Parathyroid adenoma (tissue), 2 donors: ENCODE measurements around the gene S100B.

Source experiments
- H2AFZ ChIP-seq: fragments of 300-600 bp; sonication (generic); one replicate; pipeline ENCODE4 v1.7.0; 2017; ENCODE audit warnings: antibody characterized with exemption, mild to moderate bottlenecking
- H3K27ac ChIP-seq: fragments of 300-600 bp; sonication (generic); one replicate; pipeline ENCODE4 v1.7.0; 2017
- H3K27me3 ChIP-seq: fragments of 300-600 bp; sonication (generic); one replicate; pipeline ENCODE4 v1.7.0; 2017; ENCODE audit warnings: low read length; ENCODE audit not compliant: control insufficient read depth, insufficient read depth
- H3K36me3 ChIP-seq: fragments of 300-600 bp; sonication (generic); one replicate; pipeline ENCODE4 v1.7.0; 2017; ENCODE audit warnings: low read length; ENCODE audit not compliant: control insufficient read depth, insufficient read depth
- H3K4me1 ChIP-seq: fragments of 300-600 bp; sonication (generic); one replicate; pipeline ENCODE4 v1.7.0; 2017; ENCODE audit warnings: control low read depth
- H3K4me2 ChIP-seq: fragments of 300-600 bp; sonication (generic); one replicate; pipeline ENCODE4 v1.7.0; 2017; ENCODE audit warnings: low read length
- H3K4me3 ChIP-seq: fragments of 300-600 bp; sonication (generic); one replicate; pipeline ENCODE4 v1.7.0; 2017; ENCODE audit warnings: low read depth, low read length
- H3K79me2 ChIP-seq: fragments of 300-600 bp; sonication (generic); one replicate; pipeline ENCODE4 v1.7.0; 2017; ENCODE audit warnings: control low read depth
- H3K9ac ChIP-seq: fragments of 300-600 bp; sonication (generic); one replicate; pipeline ENCODE4 v1.7.0; 2017; ENCODE audit warnings: mild to moderate bottlenecking
- H3K9me3 ChIP-seq: fragments of 300-600 bp; sonication (generic); one replicate; pipeline ENCODE4 v1.7.0; 2017; ENCODE audit warnings: low read length; ENCODE audit not compliant: control insufficient read depth
- CTCF ChIP-seq: fragments of 300-600 bp; sonication (generic); IDR thresholded peaks from one replicate; pipeline ENCODE4 v1.7.0; 2017; ENCODE audit warnings: antibody characterized with exemption, mild to moderate bottlenecking
- donor health status: primary hyperparathyroidism.

Gene S100B

GRCh38 chr21:46564391-46564790, 40.5 kb downstream of the S100B start:
- no peak for TF ChIP-seq CTCF
- Histone ChIP-seq H3K4me1 (no peaks in the 10 kb centered on the region), H3K79me2 (no peaks in the 10 kb centered on the region), H3K4me3 (no peak overlapping the region), H3K9ac (no peak overlapping the region), H3K9me3 (no peaks in the 10 kb centered on the region), H2AFZ (no peak overlapping the region), H3K4me2 (no peak overlapping the region), H3K27me3 (no peaks in the 10 kb centered on the region), H3K27ac (no peak overlapping the region), H3K36me3 (no peaks in the 10 kb centered on the region)

- H3K4me1 ChIP-seq: no peaks in the 10 kb centered on the region
- H2AFZ ChIP-seq: no peak overlapping the region
- no peaks in the 10 kb centered on the region for H3K36me3 ChIP-seq
- H3K27me3 ChIP-seq: no peaks in the 10 kb centered on the region
- no peak overlapping the region for H3K4me3 ChIP-seq
- TF ChIP-seq CTCF: no peak
- H3K9ac ChIP-seq: no peak overlapping the region
- no peaks in the 10 kb centered on the region for H3K9me3 ChIP-seq
- no peaks in the 10 kb centered on the region for H3K79me2 ChIP-seq
- H3K27ac ChIP-seq: no peak overlapping the region
- no peak overlapping the region for H3K4me2 ChIP-seq
These were observed 41.8 kb downstream of the S100B start for GRCh38 chr21:46562964-46563607.

- Histone ChIP-seq H3K79me2 (no peaks in the 10 kb centered on the region), H3K27me3 (no peaks in the 10 kb centered on the region), H3K9ac (no peak overlapping the region), H3K4me1 (no peaks in the 10 kb centered on the region), H2AFZ (no peak overlapping the region), H3K36me3 (no peaks in the 10 kb centered on the region), H3K27ac (no peak overlapping the region), H3K9me3 (no peaks in the 10 kb centered on the region), H3K4me2 (no peak overlapping the region), H3K4me3 (no peak overlapping the region)
- no peak for TF ChIP-seq CTCF
These were observed 42.4 kb downstream of the S100B start for GRCh38 chr21:46562472-46562871.

GRCh38 chr21:46561445-46562090, 43.3 kb downstream of the S100B start:
- Histone ChIP-seq H3K79me2 (no peaks in the 10 kb centered on the region), H3K36me3 (no peaks in the 10 kb centered on the region), H3K9ac (no peak overlapping the region), H3K27me3 (no peaks in the 10 kb centered on the region), H3K4me2 (no peak overlapping the region), H3K27ac (no peak overlapping the region), H3K4me1 (no peaks in the 10 kb centered on the region), H3K9me3 (no peaks in the 10 kb centered on the region), H3K4me3 (no peak overlapping the region), H2AFZ (no peak overlapping the region)
- no peak for TF ChIP-seq CTCF
